HCT116 (cell line): ENCODE results near the gene FBXW4.

ENCODE experiments used
- CTCF ChIP-seq, 3 experiments: fragments of 200-600 bp in 1 of 3; sonication (generic) in 1 of 3; IDR thresholded peaks in 2 of 3; conservative IDR thresholded peaks in 1 of 3; 2 replicates each; pipeline ENCODE4 v1.5.1; 2012 to 2017; ENCODE audit warnings: low read depth in 2 of 3, low read length in 2 of 3, antibody characterized with exemption in 1 of 3, borderline replicate concordance in 1 of 3, control low read depth in 1 of 3, mild to moderate bottlenecking in 1 of 3, mixed read lengths in 1 of 3, mixed run types in 1 of 3, moderate library complexity in 1 of 3; ENCODE audit not compliant: insufficient read depth in 1 of 3
- EZH2 ChIP-seq: fragments of 200-600 bp; sonication (generic); IDR thresholded peaks from 2 replicates; pipeline ENCODE4 v1.6.1; 2017; ENCODE audit warnings: antibody characterized with exemption, mixed run types
- EZH2phosphoT487 ChIP-seq: fragments of 200-600 bp; IDR thresholded peaks from 2 replicates; pipeline ENCODE4 v1.6.1; 2018; ENCODE audit warnings: antibody characterized with exemption, borderline replicate concordance
- JUND ChIP-seq: IDR thresholded peaks from 2 replicates; pipeline ENCODE4 v1.6.1; 2012
- POLR2A ChIP-seq: IDR thresholded peaks from 2 replicates; pipeline ENCODE4 v1.7.0; 2011; ENCODE audit warnings: borderline replicate concordance; ENCODE audit not compliant: insufficient read depth, insufficient read length; ENCODE audit errors: extremely low read depth
- POLR2AphosphoS5 ChIP-seq: IDR thresholded peaks from 2 replicates; pipeline ENCODE4 v1.6.1; 2011; ENCODE audit warnings: mild to moderate bottlenecking, low read depth, low read length, moderate library complexity
- ZFX ChIP-seq: fragments of 450-650 bp; IDR thresholded peaks from 2 replicates; pipeline ENCODE4 v1.6.1; 2017

- no peak for TF ChIP-seq CTCF (IDR thresholded peaks at IDR 0.05 in 2 of 3, conservative IDR thresholded peaks at IDR 0.05 in 1 of 3; ENCODE audit: borderline replicate concordance in 1 of 3, insufficient read depth in 1 of 3, low read depth in 2 of 3, low read length in 2 of 3)
- no peak for TF ChIP-seq EZH2
- TF ChIP-seq ZFX, result no peak
- TF ChIP-seq EZH2phosphoT487, result no peak
- TF ChIP-seq POLR2AphosphoS5, result no peak
- TF ChIP-seq POLR2A, result no peak
- no peak for TF ChIP-seq JUND
Observed at GRCh38 chr10:101660256-101660655, 34.7 kb downstream of the FBXW4 start.
